ENCODE measurements around the gene MICALL2.

MICALL2 gene

DNA sequence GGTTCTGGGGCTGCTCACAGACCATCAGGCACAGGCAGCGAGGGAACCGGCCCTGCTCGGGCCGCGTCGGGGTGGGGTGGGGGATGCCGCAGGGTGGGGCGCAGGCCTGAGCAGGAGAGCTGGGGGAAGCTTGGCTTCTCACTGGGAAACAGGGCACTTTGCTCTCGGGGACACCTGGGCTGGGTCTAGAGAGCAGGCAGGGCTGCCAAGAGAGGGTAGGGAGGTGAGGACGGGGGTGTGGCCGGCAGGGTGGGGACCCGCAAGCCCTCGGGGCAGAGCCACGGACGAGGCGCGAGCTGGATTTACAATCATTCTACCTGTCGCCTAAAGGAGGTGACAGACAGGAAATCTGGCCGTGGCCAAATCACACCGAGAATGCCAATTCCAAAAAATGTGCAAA is 33.9 kb upstream of the MICALL2 start:
- no peak overlapping the region for H3K4me3 ChIP-seq (ENCODE audit: control insufficient read depth, low read depth, low read length)
- DNase-seq (ENCODE audit: low read depth), result no peak
- TF ChIP-seq CTCF (IDR thresholded peaks at IDR 0.05; ENCODE audit: control insufficient read depth, insufficient read depth, low read depth, low read length, missing control alignments), result no peak

GRCh38 chr7:1492640-1493039 is 33.4 kb upstream of the MICALL2 start:
- TF ChIP-seq CTCF (IDR thresholded peaks at IDR 0.05; ENCODE audit: control insufficient read depth, insufficient read depth, low read depth, low read length, missing control alignments), result no peak
- no peak overlapping the region for H3K4me3 ChIP-seq (ENCODE audit: control insufficient read depth, low read depth, low read length)
- DNase-seq (ENCODE audit: low read depth), result no peak

GRCh38 chr7:1492221-1492620 is 33.0 kb upstream of the MICALL2 start:
- no peak for DNase-seq (ENCODE audit: low read depth)
- TF ChIP-seq CTCF (IDR thresholded peaks at IDR 0.05; ENCODE audit: control insufficient read depth, insufficient read depth, low read depth, low read length, missing control alignments), result no peak
- H3K4me3 ChIP-seq (ENCODE audit: control insufficient read depth, low read depth, low read length), result no peak overlapping the region

DNA sequence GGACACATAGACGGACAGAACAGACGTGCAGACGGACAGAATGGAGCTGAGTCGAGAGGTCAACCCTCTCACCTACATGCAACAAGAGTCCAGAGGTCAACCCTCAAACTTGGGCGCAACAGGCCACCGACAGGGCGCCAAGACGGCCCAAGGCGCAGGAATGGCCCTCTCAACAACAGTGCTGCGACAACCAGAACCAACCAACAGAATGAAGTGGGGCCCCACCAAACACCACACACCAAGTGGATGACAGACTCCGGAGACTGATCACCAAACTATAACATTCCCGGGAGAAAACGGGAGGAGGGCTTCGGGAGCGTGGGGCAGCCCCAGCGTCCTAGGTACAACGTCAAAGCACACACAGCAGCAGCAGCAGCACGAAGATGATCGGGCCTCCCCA is 31.6 kb upstream of the MICALL2 start:
- TF ChIP-seq CTCF (IDR thresholded peaks at IDR 0.05; ENCODE audit: control insufficient read depth, insufficient read depth, low read depth, low read length, missing control alignments), result no peak

GRCh38 chr7:1489336-1489735 is 30.1 kb upstream of the MICALL2 start:
- H3K4me3 ChIP-seq (ENCODE audit: control insufficient read depth, low read depth, low read length), result no peak overlapping the region
- TF ChIP-seq CTCF (IDR thresholded peaks at IDR 0.05; ENCODE audit: control insufficient read depth, insufficient read depth, low read depth, low read length, missing control alignments), result no peak
- no peak for DNase-seq (ENCODE audit: low read depth)

More for the DNA sequence above, 31.6 kb upstream of the MICALL2 start:
- DNase-seq (ENCODE audit: low read depth), result no peak
- H3K4me3 ChIP-seq (ENCODE audit: control insufficient read depth, low read depth, low read length), result no peak overlapping the region

GRCh38 chr7:1488016-1488415 is 28.7 kb upstream of the MICALL2 start:
- H3K4me3 ChIP-seq (ENCODE audit: control insufficient read depth, low read depth, low read length), result no peak overlapping the region
- no peak for DNase-seq (ENCODE audit: low read depth)
- TF ChIP-seq CTCF (IDR thresholded peaks at IDR 0.05; ENCODE audit: control insufficient read depth, insufficient read depth, low read depth, low read length, missing control alignments), result no peak

DNA sequence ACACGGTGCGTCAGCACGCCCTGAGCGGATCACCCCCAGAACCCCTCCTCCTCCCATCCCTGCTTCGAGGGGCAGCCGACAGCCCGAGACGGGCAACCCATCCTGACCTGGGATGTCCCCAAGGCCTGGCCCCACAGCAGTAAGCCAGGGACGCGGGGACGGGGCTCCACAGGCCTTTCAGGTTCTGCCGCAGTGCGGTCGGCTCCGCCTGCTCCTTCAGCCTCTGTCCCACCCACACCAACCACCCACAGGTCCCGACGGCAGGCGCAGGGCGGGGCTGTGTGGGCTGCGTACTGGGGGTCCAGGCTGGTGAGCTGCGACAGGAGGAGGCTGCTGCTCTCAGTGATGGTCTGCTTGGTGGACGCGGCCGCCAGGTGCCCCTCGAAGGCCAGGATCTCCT is 28.2 kb upstream of the MICALL2 start:
- no peak for TF ChIP-seq CTCF (IDR thresholded peaks at IDR 0.05; ENCODE audit: control insufficient read depth, insufficient read depth, low read depth, low read length, missing control alignments)
- H3K4me3 ChIP-seq (ENCODE audit: control insufficient read depth, low read depth, low read length), result no peak overlapping the region
- no peak for DNase-seq (ENCODE audit: low read depth)

Data from AG09309 (cell line).